Activated T-cell treated with anti-CD3 and anti-CD28 coated beads, Interleukin-2, amount 50 U/mL, for 72 hours (primary cell): ENCODE measurements around the gene RAB18. TPM values are rescaled to one million over a fixed set of nuclear protein-coding genes. Genes with fewer than 3 reads are reported as not detected.

Experiments used
- ATAC-seq, 2 donors: fragments of 150-1000 bp; cut with Tn5 transposase; replicated peaks in 1 of 2; 2 replicates each; pipeline ENCODE4 v1.10.0; 2021; ENCODE audit warnings: moderate library complexity in 2 of 2, mild to moderate bottlenecking in 1 of 2
- DNase-seq, 2 donors: peaks; one replicate each; pipeline ENCODE4 v3.0.0; 2021 to 2022; ENCODE audit warnings: mixed read lengths in 1 of 2
- H3K27ac Mint-ChIP-seq: one replicate; pipeline ENCODE4 v1.8.0; 2022; ENCODE audit warnings: mild to moderate bottlenecking, moderate library complexity, mixed read lengths
- H3K27me3 Mint-ChIP-seq: one replicate; pipeline ENCODE4 v1.8.0; 2022; ENCODE audit warnings: low read depth, mixed read lengths
- H3K36me3 Mint-ChIP-seq, 2 donors: one replicate each; pipeline ENCODE4 v1.8.0; 2022; ENCODE audit warnings: mixed read lengths in 2 of 2, mild to moderate bottlenecking in 1 of 2; ENCODE audit not compliant: insufficient read depth in 2 of 2
- H3K4me1 Mint-ChIP-seq: one replicate; pipeline ENCODE4 v1.8.0; 2022; ENCODE audit warnings: low read depth, mixed read lengths
- H3K4me3 Mint-ChIP-seq, 2 donors: one replicate each; pipeline ENCODE4 v1.8.0; 2022; ENCODE audit warnings: mild to moderate bottlenecking in 2 of 2, mixed read lengths in 2 of 2, moderate library complexity in 2 of 2
- H3K9me3 Mint-ChIP-seq, 2 donors: one replicate each; pipeline ENCODE4 v1.8.0; 2022; ENCODE audit warnings: mixed read lengths in 2 of 2
- total RNA-seq, 2 donors: library from RNA; stranded (reverse); gene quantifications; one replicate each; pipeline ENCODE4 v1.2.3, GENCODE V29; 2022

The RAB18 gene
- total RNA-seq, 2 donors from 2014 or later, result 51.7 to 68.5 TPM

- H3K27me3 Mint-ChIP-seq, result no peaks in the 10 kb centered on the region
- ATAC-seq (no peak), DNase-seq (no peak)
- peak overlapping the region in 1 of 2 donors; percentile 88 for H3K4me3 Mint-ChIP-seq
- H3K36me3 Mint-ChIP-seq, result peaks cover 5 to 29% of the 10 kb centered on the region in 2 donors
- H3K27ac Mint-ChIP-seq, result peak overlapping the region; percentile 95
- H3K4me1 Mint-ChIP-seq, result peaks cover 50% of the 10 kb centered on the region
- no peaks in the 10 kb centered on the region for H3K9me3 Mint-ChIP-seq
Measured at GRCh38 chr10:27514243-27514642, 10.1 kb downstream of the RAB18 start.

- Mint-ChIP-seq H3K27ac (no peak overlapping the region), H3K9me3 (no peaks in the 10 kb centered on the region), H3K4me1 (peaks cover 53% of the 10 kb centered on the region), H3K36me3 (peaks cover 4 to 14% of the 10 kb centered on the region in 2 donors), H3K4me3 (no peak overlapping the region), H3K27me3 (no peaks in the 10 kb centered on the region)
- DNase-seq, result no peak
- ATAC-seq, result no peak
Measured at GRCh38 chr10:27518261-27518660, 14.2 kb downstream of the RAB18 start.

- Mint-ChIP-seq H3K4me3 (no peak overlapping the region), H3K4me1 (peaks cover 63% of the 10 kb centered on the region), H3K9me3 (no peaks in the 10 kb centered on the region), H3K27ac (peak overlapping the region; percentile 19), H3K36me3 (peaks cover 0 to 3% of the 10 kb centered on the region in 2 donors), H3K27me3 (no peaks in the 10 kb centered on the region)
- no peak for ATAC-seq
- DNase-seq, result no peak
Measured at GRCh38 chr10:27525819-27526218, 21.7 kb downstream of the RAB18 start.

- DNase-seq (no peak), ATAC-seq (no peak)
- Mint-ChIP-seq H3K4me1 (peaks cover 67% of the 10 kb centered on the region), H3K4me3 (no peak overlapping the region), H3K36me3 (peaks cover 0 to 3% of the 10 kb centered on the region in 2 donors), H3K27me3 (no peaks in the 10 kb centered on the region), H3K9me3 (no peaks in the 10 kb centered on the region), H3K27ac (no peak overlapping the region)
Measured at GRCh38 chr10:27526242-27526641, 22.1 kb downstream of the RAB18 start.

- DNase-seq (no peak), ATAC-seq (no peak)
- Mint-ChIP-seq H3K27ac (peak overlapping the region; percentile 55), H3K36me3 (peaks cover 0 to 3% of the 10 kb centered on the region in 2 donors), H3K4me3 (no peak overlapping the region), H3K27me3 (no peaks in the 10 kb centered on the region), H3K9me3 (no peaks in the 10 kb centered on the region), H3K4me1 (peaks cover 58% of the 10 kb centered on the region)
Measured at GRCh38 chr10:27527666-27528295, 23.7 kb downstream of the RAB18 start.

- H3K9me3 Mint-ChIP-seq, result no peaks in the 10 kb centered on the region
- H3K4me1 Mint-ChIP-seq, result peaks cover 46% of the 10 kb centered on the region
- peak overlapping the region in 1 of 2 donors; percentile 9 for H3K4me3 Mint-ChIP-seq
- no peak for DNase-seq
- H3K36me3 Mint-ChIP-seq, result peaks cover 0 to 3% of the 10 kb centered on the region in 2 donors
- H3K27ac Mint-ChIP-seq, result peak overlapping the region; percentile 75
- H3K27me3 Mint-ChIP-seq, result no peaks in the 10 kb centered on the region
- ATAC-seq, result no peak
Measured at GRCh38 chr10:27529010-27529783, 25.1 kb downstream of the RAB18 start.

GRCh38 chr10:27530477-27530876, 26.4 kb downstream of the RAB18 start:
- ATAC-seq, result no peak
- H3K36me3 Mint-ChIP-seq, result peaks cover 0 to 3% of the 10 kb centered on the region in 2 donors
- peaks cover 36% of the 10 kb centered on the region for H3K4me1 Mint-ChIP-seq
- no peaks in the 10 kb centered on the region for H3K27me3 Mint-ChIP-seq
- DNase-seq, result no peak
- H3K27ac Mint-ChIP-seq, result no peak overlapping the region
- H3K9me3 Mint-ChIP-seq, result no peaks in the 10 kb centered on the region
- H3K4me3 Mint-ChIP-seq, result no peak overlapping the region

GRCh38 chr10:27531336-27531847, 27.3 kb downstream of the RAB18 start:
- peak overlapping the region in 1 of 2 donors; percentile 63 for H3K4me3 Mint-ChIP-seq
- no peaks in the 10 kb centered on the region for H3K27me3 Mint-ChIP-seq
- peak overlapping the region; percentile 79 for H3K27ac Mint-ChIP-seq
- H3K36me3 Mint-ChIP-seq, result peaks cover 0 to 3% of the 10 kb centered on the region in 2 donors
- DNase-seq (no peak), ATAC-seq (no peak)
- H3K9me3 Mint-ChIP-seq, result no peaks in the 10 kb centered on the region
- H3K4me1 Mint-ChIP-seq, result peaks cover 32% of the 10 kb centered on the region

- peaks cover 28% of the 10 kb centered on the region for H3K4me1 Mint-ChIP-seq
Measured at GRCh38 chr10:27534161-27534700, 30.1 kb downstream of the RAB18 start.

GRCh38 chr10:27535317-27535716, 31.2 kb downstream of the RAB18 start:
- Mint-ChIP-seq H3K9me3 (no peaks in the 10 kb centered on the region), H3K4me1 (peaks cover 21% of the 10 kb centered on the region), H3K36me3 (peaks cover 0 to 9% of the 10 kb centered on the region in 2 donors), H3K27me3 (no peaks in the 10 kb centered on the region), H3K27ac (no peak overlapping the region), H3K4me3 (no peak overlapping the region)
- no peak for ATAC-seq
- DNase-seq, result no peak

More at GRCh38 chr10:27534161-27534700, 30.1 kb downstream of the RAB18 start:
- no peak overlapping the region for H3K27ac Mint-ChIP-seq
- DNase-seq, result no peak
- ATAC-seq, result no peak
- no peak overlapping the region for H3K4me3 Mint-ChIP-seq
- H3K27me3 Mint-ChIP-seq, result no peaks in the 10 kb centered on the region
- peaks cover 0 to 9% of the 10 kb centered on the region in 2 donors for H3K36me3 Mint-ChIP-seq
- H3K9me3 Mint-ChIP-seq, result no peaks in the 10 kb centered on the region

GRCh38 chr10:27536437-27536836, 32.3 kb downstream of the RAB18 start:
- ATAC-seq (no peak), DNase-seq (no peak)
- Mint-ChIP-seq H3K27me3 (no peaks in the 10 kb centered on the region), H3K27ac (no peak overlapping the region), H3K4me1 (peaks cover 21% of the 10 kb centered on the region), H3K4me3 (no peak overlapping the region), H3K9me3 (no peaks in the 10 kb centered on the region), H3K36me3 (peaks cover 0 to 9% of the 10 kb centered on the region in 2 donors)

- Mint-ChIP-seq H3K36me3 (peaks cover 0 to 9% of the 10 kb centered on the region in 2 donors), H3K9me3 (no peaks in the 10 kb centered on the region), H3K27me3 (no peaks in the 10 kb centered on the region), H3K4me3 (no peak overlapping the region), H3K4me1 (peaks cover 26% of the 10 kb centered on the region), H3K27ac (no peak overlapping the region)
- no peak for ATAC-seq
- no peak for DNase-seq
Measured at GRCh38 chr10:27537166-27537565, 33.1 kb downstream of the RAB18 start.

GRCh38 chr10:27537787-27538186, 33.7 kb downstream of the RAB18 start:
- peaks cover 31% of the 10 kb centered on the region for H3K4me1 Mint-ChIP-seq
- no peak for ATAC-seq
- H3K27me3 Mint-ChIP-seq, result no peaks in the 10 kb centered on the region
- H3K27ac Mint-ChIP-seq, result peak overlapping the region; percentile 41
- no peaks in the 10 kb centered on the region for H3K9me3 Mint-ChIP-seq
- DNase-seq, result no peak
- H3K36me3 Mint-ChIP-seq, result peaks cover 0 to 12% of the 10 kb centered on the region in 2 donors
- H3K4me3 Mint-ChIP-seq, result no peak overlapping the region
